ENCODE data around the gene CPSF4L.

DNA sequence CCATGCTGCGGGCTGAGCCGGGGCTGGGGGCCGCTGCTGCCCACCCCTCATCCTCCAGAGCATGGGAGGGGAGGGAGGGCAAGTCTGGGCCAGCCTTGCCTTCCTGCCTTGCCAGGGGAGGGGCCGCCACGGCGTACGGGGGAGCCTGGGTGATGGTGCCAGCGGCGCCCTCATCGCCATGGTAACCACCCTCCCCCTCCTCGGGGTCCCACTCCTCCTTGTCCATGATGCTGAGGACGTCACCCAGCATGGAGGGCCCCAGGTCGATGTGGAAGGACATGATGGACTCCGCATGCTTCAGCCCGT, 23.9 kb upstream of the CPSF4L start:
- TF ChIP-seq, protein P1, sequence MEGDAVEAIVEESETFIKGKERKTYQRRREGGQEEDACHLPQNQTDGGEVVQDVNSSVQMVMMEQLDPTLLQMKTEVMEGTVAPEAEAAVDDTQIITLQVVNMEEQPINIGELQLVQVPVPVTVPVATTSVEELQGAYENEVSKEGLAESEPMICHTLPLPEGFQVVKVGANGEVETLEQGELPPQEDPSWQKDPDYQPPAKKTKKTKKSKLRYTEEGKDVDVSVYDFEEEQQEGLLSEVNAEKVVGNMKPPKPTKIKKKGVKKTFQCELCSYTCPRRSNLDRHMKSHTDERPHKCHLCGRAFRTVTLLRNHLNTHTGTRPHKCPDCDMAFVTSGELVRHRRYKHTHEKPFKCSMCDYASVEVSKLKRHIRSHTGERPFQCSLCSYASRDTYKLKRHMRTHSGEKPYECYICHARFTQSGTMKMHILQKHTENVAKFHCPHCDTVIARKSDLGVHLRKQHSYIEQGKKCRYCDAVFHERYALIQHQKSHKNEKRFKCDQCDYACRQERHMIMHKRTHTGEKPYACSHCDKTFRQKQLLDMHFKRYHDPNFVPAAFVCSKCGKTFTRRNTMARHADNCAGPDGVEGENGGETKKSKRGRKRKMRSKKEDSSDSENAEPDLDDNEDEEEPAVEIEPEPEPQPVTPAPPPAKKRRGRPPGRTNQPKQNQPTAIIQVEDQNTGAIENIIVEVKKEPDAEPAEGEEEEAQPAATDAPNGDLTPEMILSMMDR (IDR thresholded peaks at IDR 0.05): no peak
- TF ChIP-seq EP300 (IDR thresholded peaks at IDR 0.05): no peak

Measured in tibial nerve (tissue), 4 donors.